ENCODE results near the gene HAX1. TPM values are rescaled to one million over a fixed set of nuclear protein-coding genes. Genes with fewer than 3 reads are reported as not detected.

HAX1 gene
- total RNA-seq, 1 donor from 2014 or later: 106 TPM

DNA sequence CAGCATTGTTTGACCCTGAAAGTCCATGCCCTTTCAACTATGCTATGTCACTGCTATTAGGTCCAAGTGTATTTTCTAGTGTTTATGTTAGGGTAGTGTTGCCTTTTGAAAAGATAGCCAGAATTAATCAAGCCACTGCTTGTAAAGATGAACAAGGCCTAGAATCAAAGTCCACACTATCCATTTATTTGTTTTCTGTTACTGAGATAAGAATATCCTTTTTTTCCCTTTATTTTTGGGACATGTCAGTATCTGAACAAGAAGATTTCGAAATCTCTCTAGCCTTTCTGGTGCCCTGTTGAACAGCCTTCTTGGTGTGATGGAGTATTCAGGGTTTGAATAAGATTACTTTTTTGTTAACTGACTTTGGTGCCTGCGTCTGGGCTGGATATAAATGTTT lies 35.0 kb upstream of the HAX1 start:
- Histone ChIP-seq H3K36me3 (ENCODE audit: control insufficient read depth, insufficient read depth, low read length) (peaks cover 3% of the 10 kb centered on the region), H3K4me3 (ENCODE audit: low read depth, low read length) (no peak overlapping the region)
- TF ChIP-seq, protein P1, sequence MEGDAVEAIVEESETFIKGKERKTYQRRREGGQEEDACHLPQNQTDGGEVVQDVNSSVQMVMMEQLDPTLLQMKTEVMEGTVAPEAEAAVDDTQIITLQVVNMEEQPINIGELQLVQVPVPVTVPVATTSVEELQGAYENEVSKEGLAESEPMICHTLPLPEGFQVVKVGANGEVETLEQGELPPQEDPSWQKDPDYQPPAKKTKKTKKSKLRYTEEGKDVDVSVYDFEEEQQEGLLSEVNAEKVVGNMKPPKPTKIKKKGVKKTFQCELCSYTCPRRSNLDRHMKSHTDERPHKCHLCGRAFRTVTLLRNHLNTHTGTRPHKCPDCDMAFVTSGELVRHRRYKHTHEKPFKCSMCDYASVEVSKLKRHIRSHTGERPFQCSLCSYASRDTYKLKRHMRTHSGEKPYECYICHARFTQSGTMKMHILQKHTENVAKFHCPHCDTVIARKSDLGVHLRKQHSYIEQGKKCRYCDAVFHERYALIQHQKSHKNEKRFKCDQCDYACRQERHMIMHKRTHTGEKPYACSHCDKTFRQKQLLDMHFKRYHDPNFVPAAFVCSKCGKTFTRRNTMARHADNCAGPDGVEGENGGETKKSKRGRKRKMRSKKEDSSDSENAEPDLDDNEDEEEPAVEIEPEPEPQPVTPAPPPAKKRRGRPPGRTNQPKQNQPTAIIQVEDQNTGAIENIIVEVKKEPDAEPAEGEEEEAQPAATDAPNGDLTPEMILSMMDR (IDR thresholded peaks at IDR 0.05; ENCODE audit: insufficient read depth, low read length, poor library complexity, severe bottlenecking): no peak

DNA sequence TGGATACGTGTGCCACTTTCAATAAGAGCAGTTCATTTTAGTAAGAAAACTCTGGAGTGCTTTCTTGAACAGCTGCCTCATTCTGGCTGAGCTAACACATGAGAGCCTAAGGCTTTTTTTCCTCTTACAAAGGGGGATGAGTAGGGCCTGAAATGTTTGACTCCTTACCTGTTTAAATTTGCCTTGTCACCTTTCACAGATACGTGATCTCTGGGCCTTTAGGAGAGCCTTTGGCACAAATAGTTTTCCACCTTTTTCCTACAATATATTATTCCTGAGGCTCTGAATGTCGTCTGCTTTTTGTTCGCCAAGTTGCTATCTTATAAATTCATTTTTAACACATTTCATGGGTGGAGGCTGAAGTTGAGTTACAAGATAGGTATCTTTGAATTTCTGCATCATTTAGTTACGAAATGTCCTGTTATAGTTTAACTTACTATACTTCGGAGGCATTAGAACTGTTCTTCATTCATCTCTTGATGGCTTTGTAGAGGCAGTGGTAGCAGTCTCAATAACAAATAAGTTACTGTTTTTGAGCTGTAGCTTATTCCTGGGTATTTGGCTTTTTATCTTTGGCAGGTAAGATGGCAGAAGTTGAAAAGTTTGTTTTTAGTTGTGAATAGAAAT lies 34.4 kb upstream of the HAX1 start:
- peaks cover 3% of the 10 kb centered on the region for H3K36me3 ChIP-seq (ENCODE audit: control insufficient read depth, insufficient read depth, low read length)
- no peaks in the 10 kb centered on the region for H3K27me3 ChIP-seq (ENCODE audit: control insufficient read depth, insufficient read depth, low read length)
- no peak for DNase-seq (ENCODE audit: low read depth)
- TF ChIP-seq, protein P1 (IDR thresholded peaks at IDR 0.05; ENCODE audit: insufficient read depth, low read length, poor library complexity, severe bottlenecking): no peak
- no peak overlapping the region for H3K4me3 ChIP-seq (ENCODE audit: low read depth, low read length)

More for the DNA sequence above, 35.0 kb upstream of the HAX1 start:
- DNase-seq (ENCODE audit: low read depth): no peak
- no peaks in the 10 kb centered on the region for H3K27me3 ChIP-seq (ENCODE audit: control insufficient read depth, insufficient read depth, low read length)

DNA sequence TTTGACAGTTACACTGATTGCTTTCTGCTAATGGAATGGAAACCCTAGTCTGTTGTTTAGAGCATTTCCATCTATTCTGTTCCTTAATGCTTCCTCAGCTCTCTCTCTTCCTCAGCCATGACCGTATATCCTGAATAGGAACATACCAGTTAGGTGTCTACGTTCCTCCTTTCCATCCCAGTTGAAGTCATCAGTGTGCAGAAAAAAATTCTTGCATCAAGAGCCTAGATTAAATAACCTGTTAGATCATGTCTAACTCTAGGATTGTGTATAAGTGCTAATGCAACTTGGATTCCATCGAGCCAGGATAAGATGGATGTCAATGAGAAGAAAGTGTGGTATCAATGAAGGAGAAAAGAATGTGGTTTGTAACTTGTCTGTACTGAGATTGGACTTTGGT lies 32.9 kb upstream of the HAX1 start:
- no peak for DNase-seq (ENCODE audit: low read depth)
- H3K27me3 ChIP-seq (ENCODE audit: control insufficient read depth, insufficient read depth, low read length): no peaks in the 10 kb centered on the region
- H3K4me3 ChIP-seq (ENCODE audit: low read depth, low read length): no peak overlapping the region
- H3K36me3 ChIP-seq (ENCODE audit: control insufficient read depth, insufficient read depth, low read length): peaks cover 3% of the 10 kb centered on the region
- TF ChIP-seq, protein P1 (IDR thresholded peaks at IDR 0.05; ENCODE audit: insufficient read depth, low read length, poor library complexity, severe bottlenecking): no peak

DNA sequence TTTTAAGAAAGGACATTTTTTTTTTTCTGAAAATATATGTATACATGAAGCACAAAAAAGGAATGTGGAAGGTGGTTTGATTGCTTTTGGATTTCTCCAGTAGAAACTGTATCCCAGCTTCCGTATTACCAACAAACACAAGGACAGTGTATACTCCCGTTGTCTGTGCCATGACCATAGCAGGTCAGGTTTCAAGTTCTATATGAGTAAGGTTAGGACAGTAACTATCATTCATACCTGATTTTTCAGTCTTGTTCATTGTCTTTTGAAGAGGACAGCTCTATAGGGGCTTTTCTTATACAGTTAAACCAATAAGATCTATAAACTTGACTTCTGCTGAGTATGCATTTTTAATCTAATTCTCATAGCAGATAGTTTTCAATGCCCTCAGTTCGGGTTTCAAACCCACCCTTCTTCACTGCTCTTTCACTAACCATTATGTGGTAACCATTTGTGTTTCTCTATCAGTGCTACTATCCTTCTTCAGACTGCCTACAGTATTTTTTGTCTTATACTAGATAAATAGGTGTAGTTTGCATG lies 32.1 kb upstream of the HAX1 start:
- H3K4me3 ChIP-seq (ENCODE audit: low read depth, low read length): no peak overlapping the region
- H3K36me3 ChIP-seq (ENCODE audit: control insufficient read depth, insufficient read depth, low read length): peaks cover 2% of the 10 kb centered on the region
- TF ChIP-seq, protein P1 (IDR thresholded peaks at IDR 0.05; ENCODE audit: insufficient read depth, low read length, poor library complexity, severe bottlenecking): no peak
- DNase-seq (ENCODE audit: low read depth): no peak
- H3K27me3 ChIP-seq (ENCODE audit: control insufficient read depth, insufficient read depth, low read length): no peaks in the 10 kb centered on the region

DNA sequence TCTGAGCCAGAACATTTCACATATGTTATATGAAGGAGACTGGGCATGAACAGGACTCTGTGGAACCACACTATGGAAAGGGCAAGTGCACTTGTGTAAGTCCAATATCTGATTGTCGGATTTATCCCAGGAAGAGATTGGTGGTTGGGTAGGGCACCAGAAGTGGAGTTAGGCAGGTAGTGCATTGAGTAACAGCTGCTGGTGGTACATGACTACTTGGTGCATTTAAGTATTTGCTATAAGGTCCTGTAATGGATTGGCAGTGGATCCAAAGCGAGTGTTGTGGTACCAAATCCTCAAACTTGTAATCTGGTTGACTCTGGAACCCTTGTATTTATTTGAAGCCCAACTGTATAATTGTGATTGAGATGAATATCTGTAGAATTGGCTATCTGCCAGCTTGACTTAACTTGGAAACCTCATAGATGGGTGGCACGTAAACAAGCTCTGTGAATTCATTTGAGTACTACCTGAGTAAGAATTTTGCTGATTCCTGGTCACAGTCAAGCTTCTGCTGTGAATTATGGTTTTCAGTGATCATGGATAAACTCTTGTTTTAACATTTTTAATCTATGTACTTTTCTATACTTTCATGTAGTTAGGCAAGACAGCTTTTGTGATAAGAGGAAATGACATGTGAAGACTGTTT lies 30.6 kb upstream of the HAX1 start:
- Histone ChIP-seq H3K36me3 (ENCODE audit: control insufficient read depth, insufficient read depth, low read length) (peaks cover 1% of the 10 kb centered on the region), H3K27me3 (ENCODE audit: control insufficient read depth, insufficient read depth, low read length) (no peaks in the 10 kb centered on the region), H3K4me3 (ENCODE audit: low read depth, low read length) (no peak overlapping the region)
- no peak for DNase-seq (ENCODE audit: low read depth)
- TF ChIP-seq, protein P1 (IDR thresholded peaks at IDR 0.05; ENCODE audit: insufficient read depth, low read length, poor library complexity, severe bottlenecking): no peak

All from kidney epithelial cell (primary cell).